ENCODE data around the gene GRID1. TPM values are rescaled to one million over a fixed set of nuclear protein-coding genes. Genes with fewer than 3 reads are reported as not detected.

GRID1 gene
- total RNA-seq, 1 donor: not detected

- no peak for DNase-seq (ENCODE audit: low read depth)
- H3K4me3 ChIP-seq (ENCODE audit: low read depth, low read length): no peak overlapping the region
- TF ChIP-seq, protein P1, sequence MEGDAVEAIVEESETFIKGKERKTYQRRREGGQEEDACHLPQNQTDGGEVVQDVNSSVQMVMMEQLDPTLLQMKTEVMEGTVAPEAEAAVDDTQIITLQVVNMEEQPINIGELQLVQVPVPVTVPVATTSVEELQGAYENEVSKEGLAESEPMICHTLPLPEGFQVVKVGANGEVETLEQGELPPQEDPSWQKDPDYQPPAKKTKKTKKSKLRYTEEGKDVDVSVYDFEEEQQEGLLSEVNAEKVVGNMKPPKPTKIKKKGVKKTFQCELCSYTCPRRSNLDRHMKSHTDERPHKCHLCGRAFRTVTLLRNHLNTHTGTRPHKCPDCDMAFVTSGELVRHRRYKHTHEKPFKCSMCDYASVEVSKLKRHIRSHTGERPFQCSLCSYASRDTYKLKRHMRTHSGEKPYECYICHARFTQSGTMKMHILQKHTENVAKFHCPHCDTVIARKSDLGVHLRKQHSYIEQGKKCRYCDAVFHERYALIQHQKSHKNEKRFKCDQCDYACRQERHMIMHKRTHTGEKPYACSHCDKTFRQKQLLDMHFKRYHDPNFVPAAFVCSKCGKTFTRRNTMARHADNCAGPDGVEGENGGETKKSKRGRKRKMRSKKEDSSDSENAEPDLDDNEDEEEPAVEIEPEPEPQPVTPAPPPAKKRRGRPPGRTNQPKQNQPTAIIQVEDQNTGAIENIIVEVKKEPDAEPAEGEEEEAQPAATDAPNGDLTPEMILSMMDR (IDR thresholded peaks at IDR 0.05; ENCODE audit: insufficient read depth, low read depth, low read length): no peak
Observed at GRCh38 chr10:85784792-85785191, 581.8 kb downstream of the GRID1 start.

GRCh38 chr10:85781404-85781803 lies 585.2 kb downstream of the GRID1 start:
- TF ChIP-seq, protein P1 (IDR thresholded peaks at IDR 0.05; ENCODE audit: insufficient read depth, low read depth, low read length): no peak
- H3K4me3 ChIP-seq (ENCODE audit: low read depth, low read length): no peak overlapping the region
- DNase-seq (ENCODE audit: low read depth): no peak

GRCh38 chr10:85778074-85778473 lies 588.5 kb downstream of the GRID1 start:
- H3K4me3 ChIP-seq (ENCODE audit: low read depth, low read length): no peak overlapping the region
- no peak for DNase-seq (ENCODE audit: low read depth)
- TF ChIP-seq, protein P1 (IDR thresholded peaks at IDR 0.05; ENCODE audit: insufficient read depth, low read depth, low read length): no peak

DNA sequence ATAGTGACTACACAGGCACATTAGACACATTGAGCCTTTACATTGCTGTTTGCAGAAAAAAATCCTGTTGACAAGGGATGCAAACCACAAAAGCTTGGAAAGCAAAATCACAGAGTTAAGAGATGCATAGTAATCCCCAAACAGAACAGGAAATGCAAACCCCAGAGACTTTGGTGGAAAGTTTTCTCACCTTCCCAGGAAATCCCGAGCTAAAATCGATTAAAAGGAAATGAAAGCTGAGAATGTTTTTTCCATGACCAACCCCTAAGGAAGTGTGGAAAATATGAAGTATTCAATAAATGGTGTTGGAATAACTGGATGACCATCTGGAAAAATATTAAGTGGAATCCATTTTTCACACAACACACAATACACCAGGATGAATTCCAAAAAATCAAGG lies 598.7 kb downstream of the GRID1 start:
- H3K4me3 ChIP-seq (ENCODE audit: low read depth, low read length): no peak overlapping the region
- no peak for DNase-seq (ENCODE audit: low read depth)
- TF ChIP-seq, protein P1 (IDR thresholded peaks at IDR 0.05; ENCODE audit: insufficient read depth, low read depth, low read length): no peak

DNA sequence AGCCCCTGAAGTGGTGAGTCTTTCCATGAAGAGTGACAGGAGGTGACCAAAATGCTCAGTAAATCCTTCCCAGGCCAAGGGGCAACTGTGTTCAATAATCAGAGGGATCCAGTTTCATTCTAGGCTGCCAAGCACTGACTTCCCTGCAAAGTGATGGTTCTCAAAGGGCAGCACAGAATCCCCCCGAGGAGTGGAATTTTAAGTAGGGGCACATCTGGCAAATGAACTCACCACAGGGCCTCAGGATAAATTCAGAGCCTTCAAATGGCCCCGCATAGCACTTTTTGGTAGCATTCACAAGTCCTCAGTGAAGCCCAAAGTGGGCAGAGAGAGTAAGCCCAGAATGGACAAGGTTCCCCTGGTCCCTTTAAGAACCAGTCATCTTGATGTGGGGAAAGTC lies 602.5 kb downstream of the GRID1 start:
- TF ChIP-seq, protein P1 (IDR thresholded peaks at IDR 0.05; ENCODE audit: insufficient read depth, low read depth, low read length): no peak
- no peak for DNase-seq (ENCODE audit: low read depth)

DNA sequence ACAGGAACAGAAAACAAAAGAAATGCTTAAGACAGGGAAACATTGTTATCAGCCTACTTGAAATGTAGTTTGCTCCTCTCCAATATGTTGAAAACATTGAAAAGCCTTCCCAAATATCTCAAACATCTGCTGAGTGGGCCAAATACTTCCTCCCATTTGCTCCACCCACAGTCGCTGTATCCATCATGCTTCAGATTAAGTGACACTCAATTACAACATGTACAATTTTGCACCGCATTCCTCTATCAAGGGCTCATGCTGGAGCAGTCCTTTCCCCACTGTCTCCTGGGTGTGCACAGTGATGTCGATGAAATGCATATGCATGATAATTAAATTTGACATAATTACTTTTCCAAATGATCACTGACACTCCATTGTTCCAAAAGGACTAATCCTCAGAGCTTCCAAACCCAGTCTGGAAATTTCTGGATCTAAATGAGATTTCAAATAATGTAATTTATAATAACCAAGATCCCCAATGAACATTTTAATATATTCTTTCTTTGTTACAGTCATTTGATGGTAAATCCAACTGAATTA lies 604.6 kb downstream of the GRID1 start:
- H3K4me3 ChIP-seq (ENCODE audit: low read depth, low read length): no peak overlapping the region
- no peak for DNase-seq (ENCODE audit: low read depth)
- TF ChIP-seq, protein P1 (IDR thresholded peaks at IDR 0.05; ENCODE audit: insufficient read depth, low read depth, low read length): no peak

More for the DNA sequence above, 602.5 kb downstream of the GRID1 start:
- no peak overlapping the region for H3K4me3 ChIP-seq (ENCODE audit: low read depth, low read length)

All from fibroblast of villous mesenchyme (primary cell).